ENCODE data around the gene TNIP2.

Gene TNIP2

DNA sequence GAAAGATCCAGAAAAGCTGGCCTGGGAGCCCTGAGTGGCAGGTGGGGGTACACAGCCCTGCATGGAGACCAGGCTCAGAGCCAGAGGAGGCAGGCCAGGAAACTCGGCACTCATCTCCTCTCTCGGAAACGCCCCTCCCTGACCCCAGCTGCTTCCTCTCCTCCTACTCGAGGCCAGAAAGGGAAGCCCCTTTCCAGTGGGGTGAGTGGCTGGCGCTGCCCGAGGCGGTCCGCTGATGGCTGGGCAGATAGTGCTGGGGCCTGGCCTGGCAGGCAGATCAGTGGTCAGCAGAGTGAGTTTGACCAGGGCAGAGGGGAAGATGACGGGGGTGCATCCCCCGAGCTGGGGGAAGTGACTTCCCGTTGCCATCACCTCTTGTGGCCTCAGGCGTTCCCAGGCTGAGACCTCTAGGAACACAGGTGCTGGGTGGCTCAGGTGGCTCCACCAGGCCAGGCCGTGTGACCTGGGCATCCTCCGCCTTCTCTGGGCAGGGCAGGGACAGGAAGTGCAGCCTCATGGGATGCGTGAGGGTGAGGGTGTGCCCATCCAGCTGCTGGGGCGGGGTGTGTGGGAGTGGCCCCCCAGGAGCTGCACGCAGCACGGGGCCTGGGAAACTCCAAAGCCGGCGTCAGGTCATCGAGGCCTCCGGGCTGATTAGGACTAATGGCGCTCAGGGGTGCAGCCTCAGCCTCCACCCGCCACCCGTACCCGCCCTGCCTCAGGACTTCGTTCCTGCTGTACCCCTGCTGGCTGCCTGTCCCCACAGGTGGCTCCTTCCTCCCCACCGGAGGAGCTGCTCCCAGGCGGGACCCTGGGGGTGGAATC lies 42.5 kb upstream of the TNIP2 start:
- Histone ChIP-seq H3K4me3 (ENCODE audit: low read length) (no peak overlapping the region), H3K27me3 (ENCODE audit: control insufficient read depth, insufficient read depth, low read length) (peaks cover 11% of the 10 kb centered on the region), H3K9ac (ENCODE audit: low read length) (no peak overlapping the region), H3K27ac (ENCODE audit: low read length) (no peak overlapping the region), H3K9me3 (ENCODE audit: control insufficient read depth, low read depth, low read length) (no peaks in the 10 kb centered on the region), H3K36me3 (ENCODE audit: control insufficient read depth, low read depth, low read length) (no peaks in the 10 kb centered on the region), H3K4me1 (ENCODE audit: control insufficient read depth, low read depth, low read length) (peaks cover 8% of the 10 kb centered on the region)

DNA sequence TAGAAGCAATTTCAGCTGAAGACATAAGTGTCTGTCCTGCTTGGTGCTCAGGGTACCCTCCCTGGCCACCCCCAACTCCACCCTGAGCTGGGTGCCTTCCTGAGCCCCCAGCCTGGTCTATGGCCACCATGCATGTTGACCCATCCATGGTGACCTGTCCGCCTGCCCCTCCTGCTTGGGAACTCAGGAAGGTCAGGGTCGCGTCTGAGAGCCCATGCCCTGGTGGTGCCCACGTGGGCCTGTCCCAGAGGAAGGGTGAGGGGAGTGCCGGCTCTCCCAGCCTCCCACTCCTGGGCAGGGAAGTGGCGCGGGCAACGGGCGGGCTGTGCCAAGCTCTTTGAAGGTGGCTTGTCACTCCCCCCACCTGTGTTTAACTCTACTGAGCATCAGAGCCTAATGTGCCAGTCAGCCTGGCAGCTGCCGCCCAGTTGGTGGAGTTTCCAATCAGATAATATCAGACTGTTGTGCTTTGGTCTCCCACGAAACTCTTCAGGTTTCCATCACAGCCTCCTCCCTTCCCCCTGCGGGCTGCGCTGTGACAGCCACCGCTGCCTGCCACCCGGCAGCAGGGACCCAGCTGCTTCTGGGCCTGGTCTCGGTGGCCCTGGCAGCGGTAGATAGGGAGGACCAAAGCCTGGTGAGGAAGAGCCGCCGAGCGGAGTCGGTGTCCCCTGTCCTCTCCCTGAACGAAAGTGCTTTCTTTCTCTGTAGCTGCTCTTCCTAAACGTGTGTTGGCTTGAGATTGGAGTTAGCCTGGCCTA lies 41.6 kb upstream of the TNIP2 start:
- Histone ChIP-seq H3K9ac (ENCODE audit: low read length) (no peak overlapping the region), H3K27ac (ENCODE audit: low read length) (no peak overlapping the region), H3K36me3 (ENCODE audit: control insufficient read depth, low read depth, low read length) (no peaks in the 10 kb centered on the region), H3K27me3 (ENCODE audit: control insufficient read depth, insufficient read depth, low read length) (peaks cover 16% of the 10 kb centered on the region), H3K9me3 (ENCODE audit: control insufficient read depth, low read depth, low read length) (no peaks in the 10 kb centered on the region), H3K4me1 (ENCODE audit: control insufficient read depth, low read depth, low read length) (peaks cover 8% of the 10 kb centered on the region), H3K4me3 (ENCODE audit: low read length) (no peak overlapping the region)

DNA sequence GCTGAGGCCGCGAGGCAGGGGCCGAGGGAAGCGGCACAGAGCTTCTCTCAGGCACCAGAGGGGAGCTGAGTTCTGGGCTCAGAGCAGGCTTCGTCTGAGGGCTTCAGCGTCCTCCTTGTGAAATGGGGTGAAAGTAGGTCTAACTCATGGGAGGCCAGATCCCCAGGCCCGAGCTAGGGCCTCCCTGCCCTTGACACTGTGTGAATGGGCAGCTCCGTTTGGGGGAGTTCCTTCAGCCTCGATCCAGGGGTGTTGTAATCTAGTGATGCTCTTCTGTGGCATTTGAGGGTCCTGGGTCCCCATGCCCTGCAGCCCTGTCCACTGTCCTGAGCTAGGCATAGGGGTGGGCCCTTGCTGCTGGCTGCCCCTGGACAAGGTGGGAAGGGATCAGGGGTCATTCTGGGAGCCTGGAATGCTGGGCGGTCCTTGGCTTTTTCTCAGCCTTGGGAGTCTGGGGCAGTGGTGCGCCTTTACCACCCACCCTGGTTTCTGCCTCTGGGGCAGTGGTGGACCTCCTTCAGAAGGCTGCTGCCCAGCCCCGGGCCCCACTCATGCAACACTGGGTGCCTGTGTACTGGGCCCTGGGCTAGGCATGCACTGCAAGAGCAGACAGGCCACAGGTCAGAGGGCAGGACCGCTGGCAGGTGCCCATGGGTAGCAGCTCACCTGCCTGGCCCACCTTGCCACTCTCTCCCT lies 40.9 kb upstream of the TNIP2 start:
- H3K4me3 ChIP-seq (ENCODE audit: low read length): no peak overlapping the region
- H3K4me1 ChIP-seq (ENCODE audit: control insufficient read depth, low read depth, low read length): peaks cover 11% of the 10 kb centered on the region

DNA sequence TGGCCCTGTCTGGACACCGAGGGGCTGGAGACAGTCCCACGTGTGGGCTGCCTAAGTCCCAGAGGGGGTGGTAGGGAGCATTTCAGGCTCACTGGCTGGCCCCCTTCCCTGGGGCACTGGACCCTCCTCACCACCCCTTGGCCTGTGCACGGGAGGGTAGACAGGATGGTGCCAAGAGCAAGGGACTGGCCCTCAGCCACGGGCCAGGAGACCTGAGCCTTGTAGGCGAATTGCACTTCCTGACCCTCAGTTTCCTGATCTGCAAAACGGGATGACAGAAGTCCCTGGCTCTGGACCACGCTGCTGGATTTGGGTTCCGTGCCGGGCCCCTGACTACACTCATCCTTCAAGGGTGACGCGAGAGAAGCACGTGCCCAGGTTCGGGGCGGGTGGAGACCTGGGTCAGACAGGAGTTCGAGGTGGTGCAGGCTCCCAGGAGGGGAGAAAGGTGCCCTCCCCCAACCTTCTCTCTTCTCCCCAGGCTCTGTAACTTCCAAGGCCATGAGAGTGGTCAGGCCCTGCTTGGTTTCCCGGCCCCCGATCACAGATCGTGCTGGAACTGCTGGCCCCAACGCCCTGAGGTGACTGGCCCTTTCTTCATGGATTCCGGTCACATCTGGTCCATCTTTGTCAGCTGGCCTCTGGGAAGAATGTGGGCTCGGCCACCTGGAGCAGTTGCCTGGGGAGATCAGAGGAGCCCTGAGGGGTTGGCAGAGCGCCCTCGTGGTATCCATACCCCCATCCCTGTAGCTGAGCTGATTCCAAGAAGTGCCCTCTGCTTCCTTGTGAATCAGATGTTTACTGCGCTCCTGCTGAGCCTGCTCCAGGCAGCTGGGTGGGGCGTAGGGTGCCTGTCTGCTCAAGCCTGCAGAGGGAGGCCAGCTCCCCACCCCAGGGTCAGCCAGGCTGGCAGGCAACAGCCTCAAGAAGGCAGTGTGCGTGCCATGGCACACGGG lies 40.0 kb upstream of the TNIP2 start:
- Histone ChIP-seq H3K36me3 (ENCODE audit: control insufficient read depth, low read depth, low read length) (no peaks in the 10 kb centered on the region), H3K4me3 (ENCODE audit: low read length) (no peak overlapping the region), H3K27ac (ENCODE audit: low read length) (no peak overlapping the region), H3K9me3 (ENCODE audit: control insufficient read depth, low read depth, low read length) (no peaks in the 10 kb centered on the region), H3K27me3 (ENCODE audit: control insufficient read depth, insufficient read depth, low read length) (peaks cover 28% of the 10 kb centered on the region), H3K4me1 (ENCODE audit: control insufficient read depth, low read depth, low read length) (peaks cover 15% of the 10 kb centered on the region), H3K9ac (ENCODE audit: low read length) (no peak overlapping the region)

More for the DNA sequence above, 40.9 kb upstream of the TNIP2 start:
- Histone ChIP-seq H3K27ac (ENCODE audit: low read length) (no peak overlapping the region), H3K36me3 (ENCODE audit: control insufficient read depth, low read depth, low read length) (no peaks in the 10 kb centered on the region), H3K9me3 (ENCODE audit: control insufficient read depth, low read depth, low read length) (no peaks in the 10 kb centered on the region), H3K9ac (ENCODE audit: low read length) (no peak overlapping the region), H3K27me3 (ENCODE audit: control insufficient read depth, insufficient read depth, low read length) (peaks cover 22% of the 10 kb centered on the region)

DNA sequence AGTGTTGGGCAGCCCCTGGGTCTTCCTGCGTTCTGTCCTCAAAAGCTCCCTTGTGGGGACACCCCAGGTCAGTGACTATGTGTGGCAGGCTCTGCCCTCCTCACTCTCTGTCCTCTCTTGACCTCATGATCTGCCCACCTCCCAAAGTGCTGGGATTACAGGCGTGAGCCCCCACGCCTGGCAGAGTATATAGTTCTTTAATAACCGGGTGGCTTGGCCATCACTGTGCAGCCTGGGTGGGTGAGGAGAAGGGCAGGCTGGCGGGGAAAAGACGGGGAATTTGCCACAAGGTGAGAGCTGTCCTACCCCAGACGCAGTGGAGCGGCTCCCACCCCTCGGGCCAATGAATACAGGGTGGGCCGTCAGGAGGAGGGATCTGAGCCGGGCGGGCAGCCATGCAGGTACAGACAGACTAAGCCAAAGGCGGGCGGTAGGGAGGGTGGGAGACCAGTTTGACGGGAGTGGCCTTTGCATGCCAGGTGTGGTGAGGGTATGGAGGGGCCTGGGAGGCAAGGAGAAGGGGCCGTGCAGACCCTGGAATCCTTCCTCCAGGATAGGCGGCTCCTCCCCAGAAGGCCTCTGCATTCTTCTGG lies 39.3 kb upstream of the TNIP2 start:
- Histone ChIP-seq H3K9me3 (ENCODE audit: control insufficient read depth, low read depth, low read length) (no peaks in the 10 kb centered on the region), H3K36me3 (ENCODE audit: control insufficient read depth, low read depth, low read length) (no peaks in the 10 kb centered on the region), H3K27me3 (ENCODE audit: control insufficient read depth, insufficient read depth, low read length) (peaks cover 28% of the 10 kb centered on the region), H3K4me3 (ENCODE audit: low read length) (no peak overlapping the region), H3K9ac (ENCODE audit: low read length) (no peak overlapping the region), H3K27ac (ENCODE audit: low read length) (no peak overlapping the region), H3K4me1 (ENCODE audit: control insufficient read depth, low read depth, low read length) (peaks cover 12% of the 10 kb centered on the region)

DNA sequence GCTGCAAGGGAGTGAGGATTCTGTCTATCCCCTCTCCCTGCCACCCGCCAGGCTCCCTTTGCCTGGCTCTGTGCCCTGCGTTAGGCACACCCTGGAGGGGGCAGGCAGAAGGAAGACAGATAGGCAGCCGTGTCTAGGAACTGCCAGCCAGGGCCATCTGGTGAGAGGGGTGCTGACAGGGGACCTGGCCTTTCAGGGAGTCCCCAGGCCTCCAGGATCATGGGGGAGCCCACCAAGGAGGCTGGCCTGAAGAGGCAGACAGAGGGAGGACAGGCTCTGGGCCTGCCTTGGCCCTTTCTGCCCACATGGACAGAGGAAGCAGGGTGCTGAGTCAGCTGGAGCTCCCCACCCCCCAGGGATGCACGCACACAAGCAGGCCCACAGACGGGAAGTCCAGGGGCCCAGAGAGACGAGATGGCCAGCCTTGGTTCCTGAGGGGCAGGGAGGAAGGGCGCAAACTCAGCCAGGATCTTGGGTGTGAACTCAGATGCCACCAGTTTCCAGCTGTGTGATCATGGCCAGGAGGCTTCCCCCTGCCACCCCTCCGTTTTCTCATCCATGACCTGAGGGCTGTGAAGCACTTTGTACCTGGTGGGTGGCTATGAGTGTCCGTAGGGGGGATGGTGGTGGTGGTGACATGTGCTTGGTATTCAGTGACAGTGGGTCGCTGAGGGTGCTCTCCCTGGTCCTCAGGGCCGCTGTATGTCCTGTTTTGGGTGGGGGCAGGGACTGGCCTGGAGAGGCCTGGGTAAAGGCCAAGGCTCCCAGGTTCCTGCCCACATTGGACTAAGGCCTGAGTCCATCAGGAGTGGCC lies 38.6 kb upstream of the TNIP2 start:
- H3K36me3 ChIP-seq (ENCODE audit: control insufficient read depth, low read depth, low read length): no peaks in the 10 kb centered on the region
- H3K27me3 ChIP-seq (ENCODE audit: control insufficient read depth, insufficient read depth, low read length): peaks cover 28% of the 10 kb centered on the region
- H3K9ac ChIP-seq (ENCODE audit: low read length): no peak overlapping the region
- H3K4me1 ChIP-seq (ENCODE audit: control insufficient read depth, low read depth, low read length): peaks cover 12% of the 10 kb centered on the region
- H3K27ac ChIP-seq (ENCODE audit: low read length): no peak overlapping the region
- no peak overlapping the region for H3K4me3 ChIP-seq (ENCODE audit: low read length)
- H3K9me3 ChIP-seq (ENCODE audit: control insufficient read depth, low read depth, low read length): no peaks in the 10 kb centered on the region

DNA sequence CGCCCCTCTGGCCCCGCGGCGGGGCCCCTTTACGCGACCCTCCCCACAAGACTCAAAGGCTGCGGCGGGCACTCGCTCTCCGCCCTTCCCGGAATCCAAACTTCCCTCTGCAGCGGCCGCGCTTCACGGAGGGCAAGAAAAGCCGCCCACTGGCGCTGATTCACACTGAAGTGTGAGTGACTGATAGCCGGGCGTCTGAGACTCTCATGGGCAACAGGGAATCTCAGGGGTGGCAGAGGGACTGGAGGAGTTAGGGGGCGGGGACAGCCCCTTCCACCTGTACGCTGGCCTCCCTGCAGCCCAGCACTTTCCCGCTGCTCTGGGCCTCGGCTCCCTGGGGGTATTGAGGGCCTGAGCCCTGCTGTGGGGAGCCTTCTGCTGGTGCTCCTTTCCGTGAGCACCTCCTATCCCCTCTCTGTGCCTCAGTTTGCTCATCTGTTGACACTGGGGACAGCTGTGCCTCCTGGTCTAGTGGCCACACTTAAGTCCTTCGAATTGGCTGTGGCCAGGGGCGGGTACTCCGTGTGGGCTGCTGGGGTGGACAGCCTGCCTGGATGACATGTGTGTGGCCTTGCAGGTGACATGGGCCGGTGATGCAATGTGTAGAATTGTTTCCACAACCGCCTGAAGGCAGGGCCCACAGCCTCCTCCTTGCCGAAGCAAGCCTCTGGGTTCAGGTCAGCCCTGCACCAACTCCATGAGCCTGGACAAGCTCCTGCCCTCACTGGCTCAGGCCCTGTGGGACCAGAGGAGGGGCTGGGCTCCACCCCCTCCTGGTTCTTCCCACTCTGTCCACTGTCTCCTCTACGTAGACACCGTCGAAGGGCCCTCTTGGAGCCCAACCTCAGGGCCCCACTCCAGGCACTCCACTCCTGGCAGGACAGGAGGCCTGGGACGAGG lies 37.7 kb upstream of the TNIP2 start:
- Histone ChIP-seq H3K9ac (ENCODE audit: low read length) (no peak overlapping the region), H3K4me1 (ENCODE audit: control insufficient read depth, low read depth, low read length) (peaks cover 12% of the 10 kb centered on the region), H3K27me3 (ENCODE audit: control insufficient read depth, insufficient read depth, low read length) (peaks cover 28% of the 10 kb centered on the region)

DNA sequence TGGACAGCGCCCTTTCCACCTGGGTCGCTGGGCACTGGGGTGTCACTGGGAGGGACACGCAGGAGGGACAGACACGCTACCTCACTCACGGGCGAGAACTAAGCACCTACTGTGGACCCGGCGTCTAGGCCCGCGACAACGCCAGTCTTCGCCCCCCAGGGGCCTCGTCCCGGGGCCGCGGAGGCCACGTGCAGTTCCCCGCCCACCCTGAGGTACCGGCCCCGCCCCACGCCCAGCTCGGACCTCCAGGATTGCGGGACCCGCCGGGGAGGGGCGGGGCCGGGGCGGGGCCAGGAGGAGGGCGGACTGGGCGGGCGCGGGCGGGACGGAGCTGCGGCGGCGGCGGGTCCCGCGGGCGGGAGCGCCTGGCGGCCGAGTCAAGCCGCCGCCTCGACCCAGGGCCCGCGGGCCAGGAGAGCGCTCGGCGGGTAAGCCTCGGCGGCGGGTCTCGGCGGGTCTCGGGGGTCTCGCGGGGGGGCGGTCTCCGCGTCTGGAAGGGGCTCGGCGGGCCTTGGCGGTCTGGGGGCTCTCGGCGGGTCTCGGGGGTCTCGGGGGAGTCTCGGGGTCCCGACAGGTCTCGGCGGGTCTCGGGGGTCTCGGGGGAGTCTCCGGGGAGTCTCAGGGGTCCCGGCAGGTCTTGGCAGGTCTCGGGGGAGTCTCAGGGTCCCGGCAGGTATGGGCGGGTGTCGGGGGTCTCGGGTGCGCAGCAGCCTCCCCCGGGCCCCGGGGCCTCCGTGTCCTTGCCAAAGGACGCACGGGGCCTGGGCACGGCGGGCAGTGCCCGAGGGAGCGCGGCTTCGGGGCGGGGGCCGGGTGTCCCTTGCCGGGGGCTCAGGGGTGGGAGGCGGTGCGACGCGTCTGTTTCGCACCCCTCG lies 36.8 kb upstream of the TNIP2 start, which contains the start of gene SH3BP2:
Gene SH3BP2, plus strand, starts transcription at position 375 of the 875 bp plus-strand sequence. CDS start 27,533 bp downstream, outside the sequence.
- Histone ChIP-seq H3K27ac (ENCODE audit: low read length) (no peak within 1 kb of the TSS), H3K36me3 (ENCODE audit: control insufficient read depth, low read depth, low read length) (no peaks in the 10 kb centered on the region), H3K4me1 (ENCODE audit: control insufficient read depth, low read depth, low read length) (peaks cover 12% of the 10 kb centered on the region), H3K9ac (ENCODE audit: low read length) (no peak within 1 kb of the TSS), H3K27me3 (ENCODE audit: control insufficient read depth, insufficient read depth, low read length) (peaks cover 28% of the 10 kb centered on the region), H3K9me3 (ENCODE audit: control insufficient read depth, low read depth, low read length) (no peaks in the 10 kb centered on the region), H3K4me3 (ENCODE audit: low read length) (peak within 1 kb of the TSS; percentile 45)

More for the DNA sequence above, 37.7 kb upstream of the TNIP2 start:
- peak overlapping the region; percentile 45 for H3K4me3 ChIP-seq (ENCODE audit: low read length)
- no peaks in the 10 kb centered on the region for H3K9me3 ChIP-seq (ENCODE audit: control insufficient read depth, low read depth, low read length)
- H3K27ac ChIP-seq (ENCODE audit: low read length): no peak overlapping the region
- H3K36me3 ChIP-seq (ENCODE audit: control insufficient read depth, low read depth, low read length): no peaks in the 10 kb centered on the region

DNA sequence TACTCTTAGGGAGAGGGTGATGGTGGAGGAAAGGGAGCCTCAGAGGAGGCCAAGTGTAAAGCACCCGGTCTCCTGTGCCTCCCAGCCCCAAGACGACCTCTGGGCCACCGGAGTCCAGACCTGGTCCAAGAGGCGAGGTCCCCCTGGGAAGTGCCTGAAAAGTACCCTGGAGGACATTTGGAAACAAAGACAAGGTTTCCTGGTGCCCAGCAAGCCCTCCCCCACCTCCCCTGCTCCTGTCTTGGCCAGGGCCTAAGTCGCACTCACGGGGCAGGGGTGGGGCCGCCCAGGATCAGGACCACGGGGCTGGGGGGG lies 36.2 kb upstream of the TNIP2 start:
- no peak overlapping the region for H3K27ac ChIP-seq (ENCODE audit: low read length)
- no peaks in the 10 kb centered on the region for H3K9me3 ChIP-seq (ENCODE audit: control insufficient read depth, low read depth, low read length)
- H3K36me3 ChIP-seq (ENCODE audit: control insufficient read depth, low read depth, low read length): no peaks in the 10 kb centered on the region
- peaks cover 12% of the 10 kb centered on the region for H3K4me1 ChIP-seq (ENCODE audit: control insufficient read depth, low read depth, low read length)
- no peak overlapping the region for H3K9ac ChIP-seq (ENCODE audit: low read length)
- H3K4me3 ChIP-seq (ENCODE audit: low read length): no peak overlapping the region
- H3K27me3 ChIP-seq (ENCODE audit: control insufficient read depth, insufficient read depth, low read length): peaks cover 28% of the 10 kb centered on the region
